Fibroblast of villous mesenchyme (primary cell): ENCODE results near the gene CDH12. TPM values are rescaled to one million over a fixed set of nuclear protein-coding genes. Genes with fewer than 3 reads are reported as not detected.

Experiments used
- DNase-seq: peaks from one replicate; pipeline ENCODE4 v3.0.0-alpha.2; 2010; ENCODE audit warnings: low read depth
- H3K4me3 ChIP-seq: 2 replicates; pipeline ENCODE4 v1.5.1; 2011; ENCODE audit warnings: low read depth, mild to moderate bottlenecking, low read length
- total RNA-seq: library from RNA; depleted of rRNA; stranded (reverse); fragments of >200 nt; gene quantifications from 2 replicates; pipeline ENCODE4 v1.2.3, GENCODE V29; 2012
- TF ChIP-seq, protein P1 (sequence below): IDR thresholded peaks from 2 replicates; pipeline ENCODE4 v1.5.1; 2012; ENCODE audit warnings: low read depth, mild to moderate bottlenecking, low read length; ENCODE audit not compliant: insufficient read depth

The CDH12 gene
- total RNA-seq, 1 donor: not detected

GRCh38 chr5:22577006-22577405 is 276.1 kb downstream of the CDH12 start:
- H3K4me3 ChIP-seq: no peak overlapping the region
- DNase-seq: no peak
- TF ChIP-seq, protein P1, sequence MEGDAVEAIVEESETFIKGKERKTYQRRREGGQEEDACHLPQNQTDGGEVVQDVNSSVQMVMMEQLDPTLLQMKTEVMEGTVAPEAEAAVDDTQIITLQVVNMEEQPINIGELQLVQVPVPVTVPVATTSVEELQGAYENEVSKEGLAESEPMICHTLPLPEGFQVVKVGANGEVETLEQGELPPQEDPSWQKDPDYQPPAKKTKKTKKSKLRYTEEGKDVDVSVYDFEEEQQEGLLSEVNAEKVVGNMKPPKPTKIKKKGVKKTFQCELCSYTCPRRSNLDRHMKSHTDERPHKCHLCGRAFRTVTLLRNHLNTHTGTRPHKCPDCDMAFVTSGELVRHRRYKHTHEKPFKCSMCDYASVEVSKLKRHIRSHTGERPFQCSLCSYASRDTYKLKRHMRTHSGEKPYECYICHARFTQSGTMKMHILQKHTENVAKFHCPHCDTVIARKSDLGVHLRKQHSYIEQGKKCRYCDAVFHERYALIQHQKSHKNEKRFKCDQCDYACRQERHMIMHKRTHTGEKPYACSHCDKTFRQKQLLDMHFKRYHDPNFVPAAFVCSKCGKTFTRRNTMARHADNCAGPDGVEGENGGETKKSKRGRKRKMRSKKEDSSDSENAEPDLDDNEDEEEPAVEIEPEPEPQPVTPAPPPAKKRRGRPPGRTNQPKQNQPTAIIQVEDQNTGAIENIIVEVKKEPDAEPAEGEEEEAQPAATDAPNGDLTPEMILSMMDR: no peak

- no peak for DNase-seq
- H3K4me3 ChIP-seq: no peak overlapping the region
- TF ChIP-seq, protein P1: no peak
These were observed 280.2 kb downstream of the CDH12 start for GRCh38 chr5:22572941-22573340.

DNA sequence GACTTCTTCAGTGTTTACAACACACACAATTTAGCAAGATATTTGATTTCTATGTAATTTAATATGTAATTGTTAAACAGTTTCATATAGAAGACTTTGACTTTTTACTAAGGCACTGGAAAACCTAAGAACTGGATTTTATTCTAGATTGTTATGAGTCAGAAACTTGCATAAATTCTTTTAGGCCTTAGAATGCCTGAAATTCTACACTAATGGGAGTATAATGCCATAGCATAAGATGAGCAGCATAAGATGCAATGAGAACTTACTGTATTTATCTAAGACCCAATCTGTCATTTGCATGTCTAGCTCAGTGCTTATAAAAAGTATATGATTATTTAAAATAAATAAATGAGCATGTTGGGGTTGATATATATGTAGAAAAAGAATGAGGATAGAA is 285.2 kb downstream of the CDH12 start:
- H3K4me3 ChIP-seq: no peak overlapping the region
- TF ChIP-seq, protein P1: no peak
- no peak for DNase-seq

GRCh38 chr5:22560147-22560546 is 293.0 kb downstream of the CDH12 start:
- TF ChIP-seq, protein P1: no peak
- H3K4me3 ChIP-seq: no peak overlapping the region
- peak; percentile 44 for DNase-seq

DNA sequence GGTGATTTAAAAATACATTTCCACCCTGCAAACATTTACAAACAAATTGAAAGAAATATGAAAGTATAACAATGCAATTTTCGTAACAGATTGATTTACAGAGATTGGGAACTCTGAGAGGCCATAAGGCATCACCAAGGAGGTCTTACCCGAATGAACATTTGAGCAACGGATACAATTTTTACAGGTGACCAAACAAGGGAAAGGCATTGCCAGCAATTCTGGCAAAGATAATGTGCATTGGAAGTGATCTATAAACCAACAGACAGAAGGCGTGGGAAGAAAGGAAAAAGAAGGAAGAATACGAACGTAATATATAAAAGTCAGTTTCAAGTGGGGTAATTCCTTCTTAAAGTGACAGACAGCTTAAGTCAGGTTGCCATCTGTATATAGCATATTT is 295.9 kb downstream of the CDH12 start:
- TF ChIP-seq, protein P1: no peak
- H3K4me3 ChIP-seq: no peak overlapping the region
- DNase-seq: no peak

DNA sequence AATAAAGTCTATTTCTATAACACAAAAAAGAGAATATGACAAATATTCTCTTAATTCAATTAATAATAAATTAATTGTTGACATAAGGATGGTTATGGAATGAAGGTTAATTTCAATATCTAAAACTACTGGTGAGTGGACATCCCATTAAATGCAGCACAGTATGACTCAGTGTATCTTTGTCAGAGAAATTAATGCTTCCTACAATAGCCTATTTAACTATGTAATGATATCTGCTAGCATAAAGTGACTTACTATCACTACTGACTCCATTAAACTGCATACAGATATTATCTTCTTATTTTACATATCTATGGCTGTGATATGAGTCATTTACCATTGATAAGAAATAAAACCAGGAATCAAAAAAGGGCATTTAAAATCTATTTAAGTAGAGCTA is 298.7 kb downstream of the CDH12 start:
- H3K4me3 ChIP-seq: no peak overlapping the region
- TF ChIP-seq, protein P1: no peak
- DNase-seq: no peak
